SK-N-SH treated with all-trans-retinoic acid at 6 μM for 48 hours (cell line): ENCODE data around the gene ANKS6.

Experiments
- CSRNP3 ChIP-seq: fragments of 250-450 bp; sonication (Bioruptor Pico); IDR thresholded peaks from 2 replicates; pipeline ENCODE4 v1.5.1; 2021; ENCODE audit warnings: mild to moderate bottlenecking, moderate library complexity
- PPARA ChIP-seq: fragments of 250-450 bp; sonication (Bioruptor Pico); IDR thresholded peaks from 2 replicates; pipeline ENCODE4 v1.5.0; 2020; ENCODE audit warnings: mild to moderate bottlenecking, borderline replicate concordance
- ZNF8 ChIP-seq: fragments of 450-650 bp; formaldehyde crosslinking; IDR thresholded peaks from 2 replicates; pipeline ENCODE4 v1.5.0; 2020; ENCODE audit warnings: mild to moderate bottlenecking, moderate library complexity

- TF ChIP-seq CSRNP3 (CRISPR knock-in tag) (no peak), ZNF8 (no peak), PPARA (CRISPR knock-in tag) (no peak)
These were observed 13.9 kb upstream of the ANKS6 start for GRCh38 chr9:98810102-98810842.
